HG03025 (cell line): ENCODE measurements around the gene SHE.
"Not testable (repeated sequence)": the region's sequence is repeated elsewhere in the genome, so short reads cannot be mapped to it uniquely, and the experiment has no call there.

Experiments
- ATAC-seq: cut with Tn5 transposase; IDR thresholded peaks from one replicate; pipeline ENCODE4 v1.9.1; 2021; ENCODE audit warnings: mild to moderate bottlenecking, moderate library complexity; ENCODE audit not compliant: unreplicated experiment, low FRiP score

SHE gene

DNA sequence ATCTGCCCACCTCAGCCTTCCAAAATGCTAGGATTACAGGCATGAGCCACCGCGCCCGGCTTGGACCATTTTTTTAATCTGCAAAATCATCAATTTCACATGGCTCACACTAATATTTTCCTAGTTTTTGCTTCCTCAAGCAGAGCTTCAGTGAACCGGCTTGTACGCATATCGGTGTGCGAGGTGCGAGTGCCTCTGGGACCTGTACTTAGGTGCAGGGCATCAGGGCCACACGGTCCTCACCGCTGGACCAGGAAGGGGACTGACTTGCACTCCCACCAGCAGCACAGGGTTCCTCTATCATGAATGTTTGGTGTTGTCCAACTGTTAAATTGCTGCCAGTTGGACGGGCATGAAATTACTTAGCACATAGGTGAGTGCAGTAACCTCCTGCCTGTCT is 15.4 kb upstream of the SHE start:
- no peak for ATAC-seq

GRCh38 chr1:154514066-154514553 is 11.9 kb upstream of the SHE start:
- ATAC-seq: no peak

GRCh38 chr1:154512760-154513159 is 10.5 kb upstream of the SHE start:
- no peak for ATAC-seq

DNA sequence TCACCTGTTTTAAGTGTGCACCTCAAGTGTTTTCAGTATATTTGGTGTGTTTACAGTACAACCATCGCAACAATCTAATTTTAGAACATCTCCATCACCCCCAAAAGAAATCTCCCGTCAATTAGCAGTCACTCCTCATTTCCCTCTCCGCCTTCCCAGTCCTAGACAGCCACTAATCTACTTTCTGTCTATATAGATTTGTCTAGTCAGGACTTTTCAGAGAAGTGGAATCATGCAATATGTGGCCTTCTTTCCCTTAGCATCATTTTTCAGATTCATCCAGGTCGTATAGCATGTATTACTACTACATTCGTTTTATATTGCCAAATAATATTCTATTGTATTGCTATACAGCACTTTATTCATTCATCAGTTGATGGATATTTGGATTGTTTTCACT is 1.7 kb upstream of the SHE start:
- ATAC-seq: no peak

DNA sequence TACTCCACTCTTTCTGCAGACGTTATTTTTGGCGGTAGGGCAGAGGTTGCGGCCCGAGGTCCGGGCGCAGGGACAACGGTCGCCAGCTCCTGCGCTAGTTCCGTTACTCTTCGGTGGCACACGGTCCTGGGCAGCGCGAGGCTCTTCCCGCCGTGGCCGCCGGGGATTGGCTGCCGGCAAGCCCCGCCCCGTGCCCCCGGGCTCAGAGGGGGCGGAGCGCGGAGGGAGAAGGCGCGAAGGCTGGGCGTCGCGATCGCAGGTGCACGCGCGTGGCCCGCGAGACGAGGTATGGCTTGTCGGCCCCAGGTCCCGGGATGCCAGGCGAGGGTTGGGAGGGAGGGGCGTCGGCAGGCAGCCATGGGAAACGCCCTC is 518 bp upstream of the SHE start:
- ATAC-seq: no peak

DNA sequence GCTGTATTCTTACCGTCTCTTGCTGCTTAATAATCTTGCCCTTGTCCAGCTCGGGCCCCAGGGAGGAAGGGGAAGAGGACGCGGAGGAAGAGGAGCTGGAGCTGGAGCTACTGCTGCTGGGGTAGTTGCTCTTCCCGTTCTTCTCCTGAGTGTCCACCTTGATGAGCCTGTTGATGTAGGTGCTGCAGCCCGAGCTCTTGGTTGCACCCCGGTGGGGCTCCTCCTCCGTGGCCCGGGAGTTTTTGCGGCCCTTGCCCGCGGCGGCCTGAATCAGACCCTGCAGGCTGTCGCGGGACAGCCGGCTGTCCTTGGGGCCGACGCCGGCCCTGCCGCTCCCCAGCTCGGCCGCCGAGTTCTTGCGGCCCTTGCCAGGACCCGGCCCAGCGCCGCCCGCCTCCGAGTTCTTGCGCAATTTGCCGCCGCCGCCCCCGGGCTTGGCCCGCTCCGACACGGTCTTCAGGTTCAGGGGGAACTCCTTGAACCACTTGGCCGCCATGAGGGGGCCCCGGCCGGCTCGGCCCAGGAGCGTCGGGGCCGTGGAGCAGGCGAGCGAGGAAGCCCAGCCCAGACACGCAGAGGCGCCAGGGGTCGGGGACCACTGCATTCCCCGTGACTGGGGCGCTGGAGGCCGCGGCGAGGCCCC is 668 bp downstream of the SHE start:
- ATAC-seq: no peak

DNA sequence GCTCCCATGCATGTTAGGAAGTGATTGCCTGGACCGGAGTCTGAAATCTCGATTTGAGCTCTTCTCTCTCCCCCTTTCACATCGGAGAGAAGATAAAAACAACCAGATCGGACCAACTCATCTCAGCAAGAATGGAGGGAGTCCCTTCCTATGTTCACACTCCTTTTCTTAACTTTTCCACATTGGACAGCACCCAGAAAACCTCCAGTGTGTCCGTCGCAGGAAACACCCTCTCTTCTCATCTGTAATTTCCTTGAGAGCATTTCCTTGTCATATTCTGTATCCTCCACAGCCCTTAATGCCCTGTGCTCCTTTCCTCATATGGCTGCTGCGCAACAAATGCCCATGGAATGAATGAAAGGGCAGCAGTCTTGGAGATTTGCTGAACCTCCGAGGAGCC is 1.7 kb downstream of the SHE start:
- no peak for ATAC-seq

DNA sequence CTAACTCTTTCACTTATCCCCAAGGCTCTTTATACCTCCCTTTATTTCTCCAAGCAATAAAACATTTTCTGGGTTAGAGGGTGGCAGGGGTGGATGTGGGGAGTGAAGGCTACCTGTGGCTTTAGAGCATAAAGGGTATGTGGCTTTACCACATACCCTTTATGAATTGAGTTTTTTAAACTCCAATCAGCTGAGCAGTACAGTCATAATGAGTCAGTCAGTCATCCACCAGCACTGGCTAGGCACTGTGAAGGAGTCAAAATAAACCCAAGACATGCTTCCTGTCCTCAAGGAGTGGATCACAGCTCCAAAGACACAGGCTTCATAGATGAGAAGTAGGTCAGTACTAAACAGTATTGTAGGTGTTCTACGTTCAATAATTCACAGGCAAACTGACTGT is 2.8 kb downstream of the SHE start:
- no peak for ATAC-seq

- ATAC-seq: no peak
These were observed 5.0 kb downstream of the SHE start for GRCh38 chr1:154497026-154497806.

DNA sequence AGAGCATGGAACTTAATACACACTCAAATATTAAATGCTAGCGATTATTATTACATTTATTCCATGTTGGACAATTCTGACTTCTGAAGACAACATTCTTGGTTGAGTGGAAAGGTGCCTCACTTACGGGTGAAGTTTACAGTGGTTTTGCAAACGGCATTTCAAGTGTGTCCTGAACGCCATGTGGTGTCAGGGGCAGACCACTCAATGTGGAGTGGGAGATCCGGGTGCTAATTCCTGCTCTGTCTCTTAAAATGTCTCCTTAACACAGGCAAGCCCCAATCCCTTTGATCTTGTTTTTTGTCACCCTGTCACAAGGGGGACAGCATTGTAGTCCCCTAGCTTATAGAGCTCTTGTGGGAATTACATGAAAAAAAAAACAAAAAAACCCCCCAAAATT is 5.8 kb downstream of the SHE start:
- ATAC-seq: no peak

- no peak for ATAC-seq
These were observed 6.5 kb downstream of the SHE start for GRCh38 chr1:154495496-154496273.

DNA sequence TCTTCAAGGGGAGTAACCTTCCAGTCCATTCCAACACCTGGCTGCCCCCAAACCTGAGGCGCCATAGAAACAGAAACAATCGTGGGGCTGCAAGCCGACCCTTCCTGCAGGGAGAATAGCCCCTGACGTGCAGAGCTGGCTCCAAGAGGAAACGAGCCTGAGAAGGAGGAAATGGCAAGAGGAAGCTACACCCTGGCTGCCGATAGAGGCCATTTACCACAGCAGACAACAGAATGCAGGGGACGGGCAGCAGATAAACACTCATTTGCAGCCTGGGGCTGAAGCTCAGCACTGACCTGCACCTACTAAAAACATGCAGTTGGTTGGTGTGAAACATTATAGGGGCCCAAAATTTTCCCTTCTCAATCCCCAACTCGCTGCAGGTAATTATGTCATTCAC is 8.9 kb downstream of the SHE start:
- ATAC-seq: no peak

DNA sequence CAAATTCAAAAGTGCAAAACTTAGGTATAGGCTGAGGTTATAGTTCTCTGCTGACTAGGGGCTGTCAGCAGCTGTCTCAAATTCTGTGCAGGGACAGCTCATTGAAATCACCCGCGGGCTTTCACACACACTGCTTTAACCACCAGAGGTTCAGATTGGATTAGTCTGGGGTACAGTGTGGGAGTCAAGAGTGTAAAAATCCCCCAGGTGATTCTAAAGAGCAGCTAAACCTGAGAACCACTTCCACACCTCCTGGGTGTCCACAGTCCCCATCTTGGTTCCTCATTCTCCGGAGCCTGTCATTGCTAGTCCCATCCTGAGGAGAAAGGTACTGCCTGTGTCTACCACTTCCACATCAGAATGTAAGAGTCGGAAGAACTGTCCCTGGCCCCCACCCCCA is 10.1 kb downstream of the SHE start:
- no peak for ATAC-seq

- ATAC-seq: no peak
These were observed 11.9 kb downstream of the SHE start for GRCh38 chr1:154490317-154490716.

- ATAC-seq: no peak
These were observed 12.4 kb downstream of the SHE start for GRCh38 chr1:154489695-154490274.

DNA sequence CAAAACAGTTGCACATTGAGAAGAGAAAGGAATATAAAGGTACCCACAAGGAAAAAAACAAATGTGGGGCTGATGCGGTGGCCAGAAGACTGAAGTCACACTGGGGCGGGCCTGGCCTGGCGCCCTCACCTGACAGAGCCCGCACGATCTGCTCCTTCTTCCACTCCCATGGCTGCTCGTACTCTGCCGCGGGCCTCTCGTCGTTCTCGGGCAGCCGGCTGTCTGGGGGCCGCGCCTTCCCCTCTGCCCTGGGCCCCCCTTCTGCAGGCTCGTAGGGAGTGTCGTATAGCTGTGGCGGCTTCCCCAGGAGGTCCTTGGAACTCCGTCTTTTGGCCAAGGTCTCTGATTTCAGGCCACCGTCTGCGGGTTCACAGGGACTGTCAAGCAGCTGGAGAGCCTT is 13.3 kb downstream of the SHE start:
- no peak for ATAC-seq

GRCh38 chr1:154486756-154487155 is 15.5 kb downstream of the SHE start:
- ATAC-seq: not testable (repeated sequence)

DNA sequence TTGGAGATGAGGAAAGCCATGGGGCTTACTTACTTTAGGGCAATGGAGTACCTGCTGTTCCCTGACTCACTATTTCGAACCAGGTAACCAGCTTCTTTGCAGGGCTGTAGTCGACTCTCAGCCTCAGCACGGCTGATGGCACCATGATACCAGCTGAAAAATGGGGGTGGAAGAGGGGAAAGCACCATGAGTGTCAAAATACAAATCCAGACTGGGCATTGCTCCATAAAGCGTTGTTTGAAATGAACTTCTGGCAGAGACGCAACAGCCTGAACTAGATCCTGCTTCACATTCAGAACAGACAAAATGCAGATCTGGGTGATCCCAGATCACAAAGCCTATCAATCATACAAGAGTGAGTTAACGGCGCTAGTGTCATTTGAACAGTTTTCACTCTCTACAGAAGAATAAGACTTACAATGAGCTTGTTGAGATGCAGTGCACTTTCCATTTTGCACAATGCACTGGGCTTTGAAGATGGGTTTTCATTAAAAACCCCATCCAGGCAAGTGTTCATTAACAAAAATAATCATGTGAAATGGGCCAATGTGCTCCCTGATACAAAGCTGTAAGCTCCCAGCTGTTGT is 16.2 kb downstream of the SHE start:
- no peak for ATAC-seq

- no peak for ATAC-seq
These were observed 17.1 kb downstream of the SHE start for GRCh38 chr1:154485106-154485505.

DNA sequence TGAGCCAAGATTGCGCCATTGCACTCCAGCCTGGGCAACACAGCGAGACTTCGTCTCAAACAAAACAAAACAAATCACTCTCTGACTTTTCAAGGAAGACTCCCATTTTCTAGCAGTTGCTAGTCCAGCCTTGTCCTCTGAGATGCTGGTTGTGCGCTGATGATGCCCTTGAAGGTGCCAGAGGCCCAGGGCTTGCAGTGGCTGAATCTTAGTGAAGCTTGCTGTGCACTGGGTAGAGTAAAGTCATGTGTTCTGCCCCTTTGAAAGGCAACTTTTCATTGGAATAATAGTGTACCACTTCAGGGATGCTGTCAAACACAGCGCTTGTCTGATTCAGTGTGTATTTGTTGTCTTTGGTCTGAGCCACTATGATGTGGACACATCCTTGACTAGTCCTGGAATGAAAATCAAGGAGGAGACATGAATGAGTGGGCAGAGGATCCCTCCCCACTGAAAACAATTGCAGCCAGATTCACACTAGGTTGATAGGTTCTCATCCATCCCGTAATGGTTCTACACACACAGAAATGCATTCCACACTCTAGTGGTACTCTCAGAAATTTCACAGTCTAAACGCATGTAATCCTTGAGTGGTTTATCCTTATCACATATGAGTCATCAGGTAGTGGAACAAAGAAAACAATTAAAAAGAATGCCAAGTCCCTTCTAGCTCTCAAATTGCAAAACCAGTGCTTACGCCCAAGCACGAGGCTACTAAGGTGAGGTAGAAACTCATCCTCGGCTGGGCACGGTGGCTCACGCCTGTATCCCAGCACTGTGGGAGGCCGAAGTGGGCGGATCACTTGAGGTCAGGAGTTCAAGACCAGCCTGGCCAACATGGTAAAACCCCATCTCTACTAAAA is 18.0 kb downstream of the SHE start:
- ATAC-seq: no peak
